Colon (tissue), 2 donors: ENCODE measurements around the gene HOXB7.
A peak's percentile ranks its signal among the peaks of the same experiment; 100 is the strongest.

ENCODE experiments used
- FAIRE-seq: peaks from 2 replicates; lab custom pipeline; 2012; peaks lifted over from hg19 to GRCh38; lab: Jason Lieb, UNC
- donor health status: control.
- donor health status: control.

The HOXB7 gene

GRCh38 chr17:48623583-48623982 is 12.8 kb upstream of the HOXB7 start:
- FAIRE-seq = no peak

DNA sequence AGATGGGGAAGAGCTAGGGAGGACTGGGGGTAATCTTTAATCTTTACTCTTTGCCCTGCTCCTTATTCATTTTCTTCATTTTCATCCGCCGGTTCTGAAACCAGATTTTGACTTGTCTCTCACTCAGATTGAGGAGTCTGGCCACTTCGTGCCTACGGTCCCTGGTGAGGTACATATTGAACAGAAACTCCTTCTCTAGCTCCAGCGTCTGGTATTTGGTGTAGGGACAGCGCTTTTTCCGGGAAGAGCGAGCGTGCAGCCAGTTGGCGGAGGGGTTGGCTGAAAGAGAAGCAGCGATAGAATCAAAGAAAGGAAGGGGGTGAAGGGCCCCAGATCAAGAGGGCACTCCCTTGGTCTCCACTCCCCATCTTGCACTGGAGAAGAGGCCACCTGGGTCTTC is 12.0 kb upstream of the HOXB7 start:
- no peak for FAIRE-seq

DNA sequence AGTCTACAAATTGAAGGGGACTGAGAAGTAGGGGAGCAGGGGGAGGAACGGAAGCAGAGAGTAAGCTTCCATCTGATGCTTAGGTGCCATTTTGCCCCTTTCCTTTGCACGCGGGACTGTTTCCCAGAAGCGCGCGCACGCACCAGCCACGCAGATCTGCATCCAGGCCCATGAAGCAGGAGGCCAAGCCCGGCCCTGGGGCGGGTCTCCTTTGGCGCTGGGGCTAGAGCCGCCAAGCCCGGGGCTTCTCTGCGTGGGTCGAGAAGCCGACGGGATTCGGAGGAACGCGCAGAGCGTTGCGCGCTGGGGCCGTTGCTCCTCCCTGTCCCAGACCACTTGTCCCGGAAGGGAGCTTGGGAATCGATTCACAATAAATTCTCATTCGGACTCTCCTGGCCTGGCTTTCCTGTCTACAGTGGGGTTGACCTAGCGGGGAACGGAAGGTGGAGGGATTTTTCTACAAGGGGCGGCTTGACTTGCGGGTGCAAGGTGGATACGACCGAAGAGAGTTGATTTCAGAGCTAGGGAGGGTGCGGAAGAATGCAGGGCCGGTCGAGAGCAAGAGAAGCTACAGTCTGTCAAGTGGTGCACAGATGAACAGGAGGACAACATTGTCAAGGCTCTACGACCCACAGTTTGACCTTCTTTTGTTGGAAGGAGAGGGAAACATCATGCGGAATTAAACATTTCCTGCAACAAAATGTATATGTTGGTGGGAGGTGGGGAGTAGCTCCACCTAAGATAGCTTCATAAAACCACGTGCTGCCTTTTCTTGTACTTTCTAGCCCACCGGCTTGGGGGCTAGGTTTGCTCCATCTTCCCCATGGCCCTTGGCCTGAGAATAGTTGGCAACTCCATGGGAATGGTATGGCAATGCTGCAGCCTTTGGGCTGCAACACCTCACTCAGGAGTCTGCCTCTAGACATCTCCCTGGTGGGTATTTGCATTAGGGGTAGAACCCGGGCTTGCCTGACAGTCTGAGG is 10.9 kb upstream of the HOXB7 start:
- FAIRE-seq = no peak

DNA sequence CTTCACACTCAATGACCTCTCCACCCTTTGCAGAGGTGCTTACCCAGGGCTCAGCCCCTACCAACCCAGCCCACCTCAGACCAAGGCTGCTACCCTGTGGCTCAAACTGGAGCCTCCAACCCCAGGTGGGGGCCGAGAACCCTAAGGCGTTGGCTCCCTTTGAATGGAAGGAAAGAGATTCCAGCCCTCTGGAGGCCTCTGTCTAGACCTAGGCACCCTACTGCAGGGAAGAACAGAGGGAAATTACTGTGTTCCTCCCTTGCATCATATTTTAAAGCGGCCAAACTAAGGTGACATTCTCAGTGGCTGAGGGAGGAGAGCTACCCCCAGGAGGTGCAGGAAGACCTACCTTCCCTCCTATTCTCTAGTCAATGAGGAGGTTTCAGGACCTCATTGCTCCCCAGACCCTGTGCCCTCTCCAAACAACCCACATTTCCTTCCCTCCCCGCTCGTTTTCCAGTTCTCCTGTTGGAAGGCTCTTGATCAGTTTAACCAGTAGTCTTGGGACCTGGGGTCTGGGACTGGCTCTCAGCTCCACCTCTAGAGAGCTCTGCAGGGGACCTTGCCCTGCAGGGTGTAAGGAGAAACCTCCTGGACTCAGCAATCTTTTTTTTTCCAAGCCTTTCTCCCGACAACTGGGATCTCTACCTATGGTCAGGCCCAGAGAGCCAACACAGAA is 9.8 kb upstream of the HOXB7 start:
- no peak for FAIRE-seq

DNA sequence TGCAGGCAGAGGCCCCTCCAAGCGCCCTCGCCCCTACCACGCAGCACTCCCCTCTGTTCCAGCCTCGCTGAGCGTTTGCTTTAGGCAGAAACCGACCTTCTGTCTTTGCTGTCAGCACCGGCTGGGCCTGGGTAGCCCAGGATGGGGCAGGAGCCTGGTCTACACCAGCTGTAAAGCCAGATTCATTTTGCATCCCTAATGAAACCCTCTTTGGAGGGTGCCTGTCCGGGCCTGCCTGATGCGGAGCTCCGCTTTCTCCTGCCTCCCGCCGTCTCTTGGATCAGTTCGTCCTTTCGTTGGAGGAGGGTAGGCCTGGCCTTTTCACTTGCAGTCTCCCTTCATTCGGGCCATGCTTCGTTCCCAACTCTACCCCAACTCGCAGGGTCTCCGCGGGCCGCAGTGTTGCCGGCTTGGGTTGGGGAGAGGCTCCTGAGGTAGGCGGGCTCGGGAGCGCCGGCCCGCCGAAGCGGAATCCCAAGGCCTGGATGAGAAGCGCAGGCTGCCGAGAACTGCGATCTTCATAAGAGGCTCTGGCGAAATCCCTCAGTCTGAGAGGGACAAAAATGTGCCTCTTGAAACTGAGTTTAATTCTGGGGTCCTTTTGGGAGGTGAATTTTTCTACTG is 9.1 kb upstream of the HOXB7 start:
- FAIRE-seq = no peak

DNA sequence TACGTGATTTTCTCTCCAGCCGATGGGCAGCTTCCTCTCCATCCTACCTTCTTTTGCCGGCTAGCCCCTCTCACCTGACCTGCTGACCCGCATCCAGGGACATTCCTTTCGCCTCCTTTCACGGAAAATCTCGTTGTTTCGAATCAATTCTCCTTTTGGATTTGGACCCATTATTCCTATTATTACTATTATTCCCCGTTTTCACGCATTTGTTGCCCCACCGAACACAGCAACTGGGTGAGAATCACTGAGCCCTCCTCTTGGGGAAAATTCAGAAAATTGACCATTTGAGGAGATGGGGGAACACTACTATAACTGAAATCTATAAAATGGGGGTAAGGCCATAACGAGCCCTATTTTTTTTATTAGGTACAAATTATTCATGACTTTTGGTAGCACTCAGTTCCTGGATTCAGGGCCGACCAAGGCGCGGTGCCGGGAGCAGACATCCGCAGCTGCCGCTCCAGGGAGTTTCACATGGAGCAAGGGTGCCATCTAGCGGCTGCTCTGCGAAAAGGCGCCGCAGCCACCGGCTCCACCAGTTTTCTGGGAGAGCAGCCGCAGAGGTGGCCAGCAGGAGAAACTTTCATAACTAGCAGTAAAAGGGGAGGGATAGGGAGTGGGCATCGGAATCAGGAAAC is 7.6 kb upstream of the HOXB7 start:
- FAIRE-seq = peak; percentile 24

DNA sequence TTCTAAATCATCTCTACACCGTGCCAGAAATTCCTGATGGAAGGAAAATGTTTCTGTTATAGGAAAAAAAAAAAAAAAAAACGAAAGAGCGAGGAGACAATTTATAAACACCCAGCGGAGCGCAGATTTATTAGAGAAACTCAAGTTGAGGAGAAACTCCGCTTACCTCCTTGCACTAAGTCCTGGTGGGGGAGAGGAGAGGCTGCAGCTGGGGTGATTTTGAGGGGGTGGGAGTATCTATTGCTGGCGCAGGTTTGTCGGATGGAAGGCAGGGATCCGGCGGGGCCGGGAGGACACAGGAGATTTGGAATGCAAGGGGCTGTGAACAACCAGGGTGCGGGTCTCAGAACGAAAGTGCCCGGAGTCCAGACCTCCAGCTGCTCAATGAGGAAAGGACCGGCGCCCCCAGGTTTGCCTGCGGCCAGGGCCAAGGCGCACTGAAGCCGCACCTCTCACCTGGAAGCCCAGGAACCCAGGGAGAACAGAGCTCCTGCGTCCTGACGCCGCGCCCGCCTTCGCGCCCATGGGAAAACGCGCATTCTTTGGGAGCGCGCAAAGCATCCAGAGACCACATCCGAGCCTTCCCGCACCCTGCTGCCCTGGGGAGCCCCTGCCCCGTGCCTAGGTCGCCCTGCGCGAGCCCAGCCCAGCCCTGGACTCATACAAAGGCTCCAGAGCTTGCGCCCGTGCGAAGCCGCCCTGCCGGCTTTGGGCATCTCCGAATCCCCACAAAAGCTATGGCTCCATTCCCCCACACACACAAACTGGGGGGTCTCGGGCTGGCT is 6.8 kb upstream of the HOXB7 start:
- no peak for FAIRE-seq

DNA sequence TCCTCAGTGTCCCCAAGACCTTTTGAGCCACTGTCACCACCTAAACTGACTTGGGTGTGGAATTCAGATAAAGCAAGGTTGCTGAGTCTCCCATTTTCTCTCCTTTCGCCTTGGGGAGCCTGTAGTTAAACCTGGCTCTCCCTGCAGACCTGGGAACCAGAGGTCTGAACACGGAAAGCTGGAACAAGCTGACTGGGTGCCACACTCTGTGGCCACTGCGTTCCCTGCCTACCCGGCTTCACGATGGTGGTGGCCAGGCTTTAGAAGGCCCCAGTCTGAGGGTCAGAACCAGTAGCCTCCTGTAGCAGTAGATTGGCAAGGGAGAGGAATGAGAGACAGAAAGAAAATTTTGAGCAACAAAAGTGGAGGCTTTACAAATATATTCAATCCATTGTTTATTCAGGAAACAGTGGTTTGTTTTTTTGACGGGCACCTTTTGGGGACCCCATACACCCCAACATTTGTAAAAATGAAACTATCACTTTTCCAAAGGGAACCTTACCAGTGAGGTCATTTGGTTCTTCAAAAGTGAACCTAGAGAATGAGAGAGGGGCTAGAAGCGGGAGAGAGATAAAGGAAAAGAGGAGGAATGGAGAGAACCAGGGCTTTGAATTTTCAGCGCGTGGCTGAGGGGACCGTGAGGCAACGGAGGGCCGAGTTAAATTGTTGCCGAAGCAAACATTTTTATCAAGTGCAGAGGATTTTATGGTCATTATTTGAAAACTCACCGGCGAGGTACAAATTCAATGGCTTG is 6.1 kb upstream of the HOXB7 start:
- no peak for FAIRE-seq

GRCh38 chr17:48615963-48616716 is 5.3 kb upstream of the HOXB7 start:
- FAIRE-seq = no peak

DNA sequence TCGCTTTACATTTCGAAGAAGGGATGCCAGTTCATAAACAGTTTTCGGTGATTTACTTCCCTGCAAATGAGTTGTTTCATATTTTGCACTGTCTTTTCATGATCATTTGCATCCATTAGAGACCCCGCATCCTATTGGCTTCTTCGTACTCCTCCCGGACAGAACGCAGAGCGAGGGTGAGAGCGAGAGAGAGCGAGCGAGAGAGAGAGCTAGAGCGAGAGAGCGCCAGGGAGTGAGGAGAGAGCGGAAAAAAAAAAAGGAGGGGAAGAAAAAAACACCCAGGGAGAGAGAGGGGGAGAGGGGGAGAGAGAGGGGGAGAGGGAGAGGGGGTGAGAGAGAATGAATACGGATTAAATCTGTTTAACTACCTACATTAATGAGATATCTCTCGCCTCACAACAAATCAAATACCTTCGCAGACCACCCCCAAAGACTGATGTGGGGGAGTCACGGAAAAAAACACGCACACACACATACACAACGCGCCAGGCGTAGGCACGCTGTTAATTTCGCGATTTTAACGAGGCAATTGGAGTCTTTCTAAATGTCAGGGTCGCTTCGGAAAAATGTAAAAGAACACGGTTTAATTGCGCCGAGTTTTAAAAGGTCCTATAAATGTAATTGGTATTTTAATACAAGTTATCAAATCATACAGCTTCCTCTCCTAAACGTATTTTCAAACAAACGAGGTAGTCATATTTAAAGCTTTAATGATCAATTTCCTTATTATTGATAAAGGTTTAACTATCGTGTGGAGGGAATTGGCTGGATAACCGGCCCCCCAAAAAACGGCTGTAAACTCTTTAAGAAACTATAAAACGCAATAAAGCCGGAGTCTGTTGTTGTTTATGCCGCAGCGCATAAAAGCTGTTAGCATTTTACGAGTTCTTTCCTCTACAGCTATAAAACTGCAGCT is 4.5 kb upstream of the HOXB7 start, which contains the start of gene HOXB8:
HOXB8 (minus strand) TSS at position 246 of the 916 bp plus-strand sequence. CDS start 588 bp downstream, outside the sequence.
- FAIRE-seq = no peak

DNA sequence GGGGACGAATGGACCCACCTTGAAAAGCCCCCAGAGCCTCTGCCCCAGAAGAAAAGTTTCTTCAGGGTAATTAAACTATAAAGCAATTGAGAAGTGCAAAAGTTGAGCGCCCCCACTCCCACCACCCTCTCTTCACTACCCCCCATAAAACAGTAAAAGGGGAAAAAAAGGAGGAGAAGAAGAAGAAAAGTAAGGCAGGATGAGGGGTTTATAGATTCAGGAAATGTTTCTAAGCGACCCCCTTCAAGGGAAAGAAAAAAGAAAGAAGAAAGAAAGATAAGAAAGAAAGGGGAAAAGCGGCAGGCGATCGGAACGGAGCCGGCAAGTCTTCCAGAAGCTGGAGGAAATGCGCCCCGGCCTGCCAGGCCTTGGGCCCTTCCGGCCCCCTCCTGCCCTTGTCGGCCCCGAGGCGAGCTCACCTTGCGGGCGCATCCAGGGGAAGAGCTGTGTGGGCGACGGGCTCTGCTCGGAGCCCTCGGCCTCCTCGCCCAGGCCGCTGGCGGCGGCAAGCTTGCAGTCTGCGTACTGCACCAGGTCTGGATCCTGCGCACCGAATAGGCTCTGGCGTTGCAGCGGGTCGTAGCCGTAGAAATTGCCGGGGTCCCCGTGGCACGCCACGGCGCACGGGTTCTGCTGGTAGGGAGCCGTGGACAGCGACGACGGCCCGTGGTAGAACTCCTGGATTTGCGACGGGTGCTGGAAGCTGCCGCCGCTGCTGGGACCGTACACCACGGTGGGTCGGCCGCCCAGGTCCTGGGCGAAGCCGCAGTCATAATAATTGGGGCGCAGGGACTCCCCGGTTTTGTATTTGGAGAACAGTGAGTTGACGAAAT is 3.3 kb upstream of the HOXB7 start:
- FAIRE-seq = no peak

DNA sequence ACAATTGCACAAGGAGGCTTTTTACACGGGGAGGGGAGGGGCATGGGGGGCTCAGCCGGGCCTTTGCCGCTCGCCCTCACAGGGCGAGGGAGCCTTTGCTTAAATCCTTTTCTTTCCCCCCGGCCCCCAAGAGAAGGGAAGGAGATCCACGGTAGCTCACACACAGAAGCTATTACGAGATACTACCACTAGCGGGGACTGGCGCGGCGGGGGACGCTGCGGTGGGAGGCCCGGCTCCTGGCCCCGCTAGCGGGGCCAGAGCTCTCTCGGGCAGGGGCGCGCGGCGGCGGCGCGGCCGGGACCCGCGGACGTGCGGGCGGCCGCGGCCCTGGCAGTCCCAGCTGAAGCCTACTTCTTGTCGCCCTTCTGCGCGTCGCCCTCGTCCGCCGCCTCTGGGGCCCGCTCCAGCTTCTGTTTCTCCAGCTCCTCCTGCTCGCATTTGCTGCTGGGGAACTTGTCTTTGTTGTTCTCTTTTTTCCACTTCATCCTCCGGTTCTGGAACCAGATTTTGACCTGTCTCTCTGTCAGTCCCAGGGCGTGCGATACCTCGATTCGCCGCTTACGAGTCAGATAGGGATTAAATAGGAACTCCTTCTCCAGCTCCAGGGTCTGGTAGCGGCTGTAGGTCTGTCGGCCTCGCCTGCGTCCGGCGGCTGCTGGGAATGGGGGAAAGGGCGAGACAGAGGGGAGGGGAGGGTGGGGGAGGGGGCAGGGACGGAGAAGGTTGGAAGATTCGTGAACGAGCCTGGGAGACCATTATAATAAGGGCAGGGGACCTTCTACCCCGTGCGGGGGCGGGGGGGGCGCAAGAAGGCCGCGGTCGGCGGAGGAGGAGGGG is 2.3 kb upstream of the HOXB7 start:
- FAIRE-seq = no peak

- no peak for FAIRE-seq
These were observed 1.6 kb upstream of the HOXB7 start for GRCh38 chr17:48612456-48612853.

DNA sequence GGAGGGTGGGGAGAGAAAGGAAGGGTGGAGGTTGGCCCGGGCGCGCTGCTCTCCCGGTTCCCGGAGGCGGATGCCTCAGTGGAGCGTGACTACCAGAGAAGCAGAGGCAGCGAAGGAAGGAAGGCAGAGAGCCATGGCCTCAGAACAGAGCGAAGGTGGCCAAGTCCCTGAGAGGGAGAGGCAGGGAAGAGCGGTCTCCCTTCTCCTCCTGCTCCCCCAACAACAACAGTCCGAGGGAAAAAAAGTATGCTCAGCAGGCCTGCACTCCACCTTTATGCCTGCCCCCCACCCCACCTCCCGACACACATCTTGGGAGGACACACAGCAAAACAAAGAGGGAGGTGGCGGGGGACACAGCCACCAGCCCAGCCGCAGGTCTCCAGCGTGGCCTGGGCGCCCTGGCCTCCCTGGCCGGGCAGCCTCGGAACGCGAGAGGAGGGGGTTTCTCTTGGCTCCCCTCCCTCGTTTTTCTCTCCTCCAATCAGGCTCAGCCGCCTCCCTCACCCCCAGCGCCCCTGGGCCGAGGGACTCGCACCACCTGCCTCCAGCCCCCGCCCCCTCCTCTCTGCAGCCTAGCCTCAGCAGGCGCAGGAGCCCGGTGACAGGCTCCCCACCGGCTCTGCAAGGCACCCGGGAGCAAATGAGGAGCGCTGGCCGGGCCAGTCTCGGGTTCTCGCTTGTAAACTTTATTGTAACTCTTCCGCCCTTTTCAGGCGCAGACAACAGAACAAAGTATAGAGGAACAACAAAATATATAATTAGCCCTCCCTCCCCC is 1.1 kb upstream of the HOXB7 start:
- no peak for FAIRE-seq

- no peak for FAIRE-seq
These were observed 396 bp upstream of the HOXB7 start for GRCh38 chr17:48611213-48611612.

- FAIRE-seq = no peak
These were observed 997 bp downstream of the HOXB7 start for GRCh38 chr17:48609759-48610281.
